HEK293T (cell line): Measurements from ENCODE around the gene TYSND1.

Source experiments
- BHLHE40 ChIP-seq: fragments of 450-650 bp; IDR thresholded peaks from 2 replicates; pipeline ENCODE4 v1.6.1; 2016; ENCODE audit warnings: mild to moderate bottlenecking, moderate library complexity, borderline replicate concordance
- CTBP1 ChIP-seq: fragments of 450-650 bp; IDR thresholded peaks from 2 replicates; pipeline ENCODE4 v1.6.1; 2016; ENCODE audit warnings: borderline replicate concordance
- FOXA1 ChIP-seq: fragments of 450-650 bp; IDR thresholded peaks from 2 replicates; pipeline ENCODE4 v1.6.1; 2016; ENCODE audit warnings: mild to moderate bottlenecking
- FOXK2 ChIP-seq: fragments of 450-650 bp; IDR thresholded peaks from 2 replicates; pipeline ENCODE4 v1.6.1; 2016; ENCODE audit warnings: mild to moderate bottlenecking
- FOXM1 ChIP-seq: fragments of 450-650 bp; IDR thresholded peaks from 2 replicates; pipeline ENCODE4 v1.6.1; 2017; ENCODE audit warnings: mild to moderate bottlenecking, borderline replicate concordance
- LEF1 ChIP-seq: fragments of 450-650 bp; IDR thresholded peaks from 2 replicates; pipeline ENCODE4 v1.6.1; 2017; ENCODE audit warnings: mild to moderate bottlenecking, borderline replicate concordance
- NFRKB ChIP-seq: fragments of 450-650 bp; IDR thresholded peaks from 2 replicates; pipeline ENCODE4 v1.6.1; 2016; ENCODE audit warnings: mild to moderate bottlenecking, moderate library complexity
- SP1 ChIP-seq: fragments of 450-650 bp; IDR thresholded peaks from 2 replicates; pipeline ENCODE4 v1.6.1; 2017
- SUZ12 ChIP-seq: fragments of 450-650 bp; IDR thresholded peaks from 2 replicates; pipeline ENCODE4 v1.6.1; 2016; ENCODE audit warnings: mild to moderate bottlenecking
- TARDBP ChIP-seq: fragments of 450-650 bp; IDR thresholded peaks from 2 replicates; pipeline ENCODE4 v1.6.1; 2016
- ZNF384 ChIP-seq: fragments of 450-650 bp; IDR thresholded peaks from 2 replicates; pipeline ENCODE4 v1.6.1; 2016

DNA sequence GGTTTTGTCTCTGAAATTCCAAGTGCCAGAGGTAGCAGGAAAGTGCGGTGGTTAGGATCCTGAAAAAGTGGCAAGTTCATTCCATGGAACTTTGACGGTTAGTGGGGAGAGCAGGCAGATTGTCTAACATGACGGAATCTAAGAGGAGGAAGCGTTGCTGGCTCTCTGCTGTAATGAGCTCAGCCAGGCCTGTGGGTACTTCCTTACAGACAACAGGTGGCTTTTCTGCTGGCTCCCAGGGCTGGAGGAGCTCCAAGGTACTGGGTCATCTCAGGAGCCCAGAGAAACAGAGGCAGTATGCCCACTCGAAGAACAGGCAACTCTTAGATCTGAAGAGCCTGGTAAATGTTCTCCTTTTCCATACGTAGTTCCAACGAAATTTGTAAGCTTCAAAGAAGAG is 10.8 kb downstream of the TYSND1 start:
- TF ChIP-seq TARDBP (no peak), NFRKB (no peak), SUZ12 (no peak), ZNF384 (no peak), SP1 (no peak), FOXM1 (no peak), FOXA1 (no peak), CTBP1 (no peak), BHLHE40 (no peak), FOXK2 (no peak), LEF1 (no peak)
